ENCODE measurements around the gene RSPO3.
"Not testable (repeated sequence)": the region's sequence is repeated elsewhere in the genome, so short reads cannot be mapped to it uniquely, and the experiment has no call there.

The RSPO3 gene

DNA sequence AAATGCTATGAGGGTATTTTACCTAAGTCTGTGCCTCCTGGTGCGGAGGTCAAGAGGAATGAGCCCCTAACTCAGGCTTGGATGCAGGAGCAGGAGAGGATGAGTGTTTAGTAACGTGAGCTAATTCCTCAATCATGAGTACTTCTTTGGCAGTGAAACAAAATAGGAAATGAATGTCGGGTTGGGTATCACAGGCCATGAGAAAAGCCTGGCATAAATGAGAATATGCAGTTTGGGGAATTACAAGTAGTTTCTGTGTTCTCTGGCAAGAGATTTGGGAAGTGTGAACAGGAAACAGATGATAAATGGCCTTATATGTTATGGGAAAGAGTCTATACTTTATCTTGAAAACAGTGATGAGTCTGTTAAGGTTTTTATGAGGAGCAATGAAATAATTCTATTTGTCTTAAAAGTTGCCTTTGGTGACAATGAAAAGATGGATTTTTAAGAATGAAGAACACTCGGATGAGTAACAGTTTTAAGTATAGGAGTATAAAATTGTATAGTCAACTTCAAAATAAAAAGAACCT is 89.2 kb downstream of the RSPO3 start:
- no peak for DNase-seq

DNA sequence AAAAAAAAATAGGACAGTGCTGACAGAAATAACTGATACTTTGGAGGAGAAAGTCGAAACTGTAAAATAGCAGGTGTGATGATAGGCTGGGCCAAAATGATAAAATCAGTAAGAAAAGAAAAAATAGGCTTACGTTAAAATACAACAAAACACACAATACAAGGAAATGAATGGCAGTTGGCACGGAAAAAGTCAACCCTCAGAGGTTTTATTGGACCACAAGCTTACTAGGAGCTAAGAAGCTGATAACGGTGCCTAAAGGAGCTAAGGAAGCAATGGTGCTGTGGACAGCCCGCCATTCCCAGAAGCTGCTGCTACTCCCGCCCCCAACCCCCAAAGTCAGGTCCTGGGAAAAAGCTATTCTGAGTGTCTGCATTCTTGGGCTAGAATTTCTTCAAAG is 92.3 kb downstream of the RSPO3 start:
- DNase-seq, result no peak

DNA sequence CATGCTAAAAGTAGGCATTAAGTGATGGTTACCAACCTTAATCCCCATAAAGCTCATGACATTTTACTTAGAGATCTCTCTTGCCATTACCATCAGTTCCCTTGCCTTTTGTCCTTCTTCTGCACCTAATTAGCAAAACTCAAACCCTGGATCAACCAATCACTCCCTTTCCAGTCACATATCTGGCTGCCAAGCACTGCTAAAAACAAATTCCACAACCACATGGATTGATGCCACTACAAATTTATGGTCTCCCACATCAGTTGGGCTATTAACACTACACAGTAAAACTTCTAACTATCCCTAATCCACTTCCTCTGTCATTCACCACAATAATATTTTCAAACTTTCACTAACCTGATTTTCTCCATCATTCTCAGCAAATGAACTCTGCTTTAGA is 93.9 kb downstream of the RSPO3 start:
- DNase-seq, result no peak

GRCh38 chr6:127214032-127214431 is 95.6 kb downstream of the RSPO3 start:
- not testable (repeated sequence) for DNase-seq

DNA sequence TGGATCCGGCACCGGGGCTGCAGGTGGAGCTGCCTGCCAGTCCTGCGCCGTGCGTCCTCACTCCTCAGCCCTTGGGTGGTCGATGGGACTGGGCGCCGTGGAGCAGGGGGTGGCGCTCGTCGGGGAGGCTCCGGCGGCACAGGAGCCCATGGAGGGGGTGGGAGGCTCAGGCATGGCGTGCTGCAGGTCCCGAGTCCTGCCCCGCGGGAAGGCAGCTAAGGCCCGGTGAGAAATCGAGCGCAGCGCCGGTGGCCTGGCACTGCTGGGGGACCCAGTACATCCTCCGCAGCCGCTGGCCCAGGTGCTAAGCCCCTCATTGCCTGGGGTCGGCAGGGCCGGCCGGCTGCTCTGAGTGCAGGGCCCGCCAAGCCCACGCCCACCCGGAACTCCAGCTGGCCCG is 96.1 kb downstream of the RSPO3 start:
- DNase-seq, result not testable (repeated sequence)

GRCh38 chr6:127215931-127216330 is 97.5 kb downstream of the RSPO3 start:
- no peak for DNase-seq

GRCh38 chr6:127216810-127217789 is 98.6 kb downstream of the RSPO3 start:
- DNase-seq, result no peak

GRCh38 chr6:127219869-127220268 is 101.4 kb downstream of the RSPO3 start:
- no peak for DNase-seq

- DNase-seq, result no peak
These were observed 102.7 kb downstream of the RSPO3 start for GRCh38 chr6:127221201-127221600.

- no peak for DNase-seq
These were observed 103.9 kb downstream of the RSPO3 start for GRCh38 chr6:127222418-127222817.

- no peak for DNase-seq
These were observed 107.0 kb downstream of the RSPO3 start for GRCh38 chr6:127225497-127225896.

- not testable (repeated sequence) for DNase-seq
These were observed 115.3 kb downstream of the RSPO3 start for GRCh38 chr6:127233819-127234218.

GRCh38 chr6:127243501-127243900 is 125.0 kb downstream of the RSPO3 start:
- no peak for DNase-seq
